GM12872 (cell line): Measurements from ENCODE around the gene NELFB.
A peak's percentile ranks its signal among the peaks of the same experiment; 100 is the strongest.

Experiments
- TF ChIP-seq, protein P1 (sequence below): IDR thresholded peaks from 3 replicates; pipeline ENCODE4 v1.5.1; 2011; ENCODE audit warnings: low read depth, mild to moderate bottlenecking, low read length, moderate library complexity; ENCODE audit not compliant: insufficient read depth

The NELFB gene

GRCh38 chr9:137294091-137294680 is 39.1 kb downstream of the NELFB start:
- TF ChIP-seq, protein P1, sequence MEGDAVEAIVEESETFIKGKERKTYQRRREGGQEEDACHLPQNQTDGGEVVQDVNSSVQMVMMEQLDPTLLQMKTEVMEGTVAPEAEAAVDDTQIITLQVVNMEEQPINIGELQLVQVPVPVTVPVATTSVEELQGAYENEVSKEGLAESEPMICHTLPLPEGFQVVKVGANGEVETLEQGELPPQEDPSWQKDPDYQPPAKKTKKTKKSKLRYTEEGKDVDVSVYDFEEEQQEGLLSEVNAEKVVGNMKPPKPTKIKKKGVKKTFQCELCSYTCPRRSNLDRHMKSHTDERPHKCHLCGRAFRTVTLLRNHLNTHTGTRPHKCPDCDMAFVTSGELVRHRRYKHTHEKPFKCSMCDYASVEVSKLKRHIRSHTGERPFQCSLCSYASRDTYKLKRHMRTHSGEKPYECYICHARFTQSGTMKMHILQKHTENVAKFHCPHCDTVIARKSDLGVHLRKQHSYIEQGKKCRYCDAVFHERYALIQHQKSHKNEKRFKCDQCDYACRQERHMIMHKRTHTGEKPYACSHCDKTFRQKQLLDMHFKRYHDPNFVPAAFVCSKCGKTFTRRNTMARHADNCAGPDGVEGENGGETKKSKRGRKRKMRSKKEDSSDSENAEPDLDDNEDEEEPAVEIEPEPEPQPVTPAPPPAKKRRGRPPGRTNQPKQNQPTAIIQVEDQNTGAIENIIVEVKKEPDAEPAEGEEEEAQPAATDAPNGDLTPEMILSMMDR = no peak

GRCh38 chr9:137294681-137295237 is 39.6 kb downstream of the NELFB start:
- TF ChIP-seq, protein P1 = peak; percentile 27; the same call in 2 of the 3 replicates

DNA sequence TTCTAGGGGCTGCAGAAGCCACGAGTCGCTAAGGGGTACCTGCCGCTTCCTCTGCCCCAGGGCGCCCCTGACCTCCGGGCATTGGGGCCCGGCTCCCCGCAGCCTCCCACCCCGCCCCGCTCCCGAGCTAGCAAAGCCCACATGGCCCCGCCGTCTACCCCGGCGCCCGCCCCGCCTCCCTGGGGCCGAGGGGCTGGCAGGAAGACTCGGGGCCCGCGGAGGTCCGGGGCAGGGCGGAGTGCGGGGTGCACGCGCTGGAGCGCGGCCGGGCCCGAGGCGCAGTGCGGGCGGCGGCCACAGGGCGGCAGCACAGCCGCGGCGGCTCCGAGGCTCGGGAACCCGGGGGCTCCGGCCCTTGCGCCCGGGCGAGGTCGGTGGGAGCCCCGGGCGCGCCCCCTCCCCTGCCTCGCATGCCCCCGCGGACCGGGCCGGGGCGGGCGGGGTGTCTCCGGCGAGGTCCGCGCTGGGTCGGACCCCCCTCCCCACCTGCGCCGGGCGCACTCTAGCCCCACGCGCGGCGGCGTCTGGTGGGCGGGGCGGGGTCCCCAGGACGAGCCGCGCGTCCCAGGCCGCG is 40.2 kb downstream of the NELFB start:
- TF ChIP-seq, protein P1 = peak; percentile 66; the same call in 2 of the 3 replicates

DNA sequence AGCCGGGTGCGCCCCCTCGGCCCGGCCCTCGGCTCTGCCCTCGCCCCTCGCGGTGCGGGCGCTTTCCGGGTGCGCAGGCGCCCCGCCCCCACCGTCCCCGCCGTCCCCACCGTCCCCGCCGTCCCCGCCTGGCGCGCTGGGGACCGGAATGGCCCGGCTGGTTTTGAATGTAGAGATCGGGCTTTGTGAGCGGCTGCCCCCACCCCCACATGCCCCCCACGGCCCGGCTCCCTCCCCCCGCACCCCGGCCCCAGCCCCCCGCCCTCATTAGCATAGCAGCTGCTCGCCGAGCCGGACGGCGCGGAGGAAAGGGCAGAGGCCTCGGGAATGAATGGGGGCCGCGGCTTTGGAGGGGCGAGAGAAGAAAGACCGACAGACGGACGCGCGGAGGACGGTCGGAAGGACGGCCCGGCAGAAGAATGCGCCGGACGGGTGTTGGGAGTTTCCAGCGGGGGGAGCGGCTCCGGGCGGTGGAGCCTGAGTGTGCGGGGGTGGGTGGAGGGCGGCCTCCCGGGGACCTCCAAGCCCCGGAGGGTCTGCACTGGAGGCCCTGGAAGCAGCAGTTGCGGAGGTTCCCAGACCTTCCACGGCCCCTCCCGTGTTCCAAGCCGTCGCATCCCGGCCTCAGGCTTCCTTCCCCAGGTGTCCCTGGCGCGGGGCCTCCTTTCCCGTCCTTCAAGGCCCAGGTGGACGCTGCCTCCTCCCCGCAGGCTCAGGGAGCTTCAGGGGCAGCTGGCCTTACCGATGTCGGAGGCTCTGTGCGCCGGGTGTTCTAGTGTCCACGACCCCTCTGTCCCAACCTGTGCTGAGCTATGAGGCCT is 40.9 kb downstream of the NELFB start:
- TF ChIP-seq, protein P1 = no peak

- TF ChIP-seq, protein P1 = no peak
Measured at GRCh38 chr9:137296670-137297664, 41.8 kb downstream of the NELFB start.

DNA sequence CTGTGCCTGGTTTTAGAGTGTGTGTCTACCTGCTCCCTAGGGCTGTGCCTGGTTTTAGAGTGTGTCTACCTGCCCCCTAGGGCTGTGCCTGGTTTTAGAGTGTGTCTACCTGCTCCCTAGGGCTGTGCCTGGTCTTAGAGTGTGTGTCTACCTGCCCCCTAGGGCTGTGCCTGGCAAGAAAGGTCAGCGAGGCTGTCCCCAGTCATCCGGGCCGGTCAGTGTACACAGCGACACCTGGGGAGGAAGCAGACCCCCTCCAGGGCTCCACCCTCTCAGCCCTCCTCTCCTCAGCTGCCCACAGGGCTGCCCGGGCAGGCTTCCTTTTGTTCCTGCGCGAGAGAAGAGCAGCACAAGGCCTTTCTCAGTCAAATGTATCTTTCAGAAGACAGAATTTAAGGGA is 42.8 kb downstream of the NELFB start:
- TF ChIP-seq, protein P1 = no peak
